Measurements from ENCODE around the gene NCKAP1. TPM values are rescaled to one million over a fixed set of nuclear protein-coding genes. Genes with fewer than 3 reads are reported as not detected.
"Not testable (repeated sequence)": the region's sequence is repeated elsewhere in the genome, so short reads cannot be mapped to it uniquely, and the experiment has no call there.

Gene NCKAP1
- total and polyA plus RNA-seq, 10 donors = 8.9 to 62.5 (median 49.3) TPM

- H3K4me3 ChIP-seq = no peak overlapping the region
- no peaks in the 10 kb centered on the region for H3K4me1 ChIP-seq
- H3K27me3 ChIP-seq (replicated peaks in 1 of 7) = no peaks in the 10 kb centered on the region
- no peak overlapping the region for H3K27ac ChIP-seq
- TF ChIP-seq POLR2A (IDR thresholded peaks at IDR 0.05) = no peak
- TF ChIP-seq CTCF (IDR thresholded peaks at IDR 0.05 in 8 of 11, conservative IDR thresholded peaks at IDR 0.05 in 3 of 11) = no peak
- no peak for TF ChIP-seq POLR2AphosphoS5 (IDR thresholded peaks at IDR 0.05)
- intact Hi-C loops (cut with DNase I; ENCODE audit: low total_unique reads) = no loop called here
- WGBS, 5 donors = 95 to 96% (median 95%) methylated on average over 10 of the region's 10 CpGs
- H3K9me3 ChIP-seq = no peaks in the 10 kb centered on the region
- H3K36me3 ChIP-seq = peaks cover 0 to 18% (median 3%) of the 10 kb centered on the region in 6 donors
- DNase-seq = no peak
Observed at GRCh38 chr2:183000846-183001245, 37.4 kb downstream of the NCKAP1 start.

- Histone ChIP-seq H3K4me1 (no peaks in the 10 kb centered on the region), H3K36me3 (peaks cover 0 to 20% (median 4%) of the 10 kb centered on the region in 6 donors), H3K27ac (no peak overlapping the region), H3K9me3 (no peaks in the 10 kb centered on the region), H3K4me3 (no peak overlapping the region), H3K27me3 (replicated peaks in 1 of 7) (no peaks in the 10 kb centered on the region)
- TF ChIP-seq CTCF (IDR thresholded peaks at IDR 0.05 in 8 of 11, conservative IDR thresholded peaks at IDR 0.05 in 3 of 11) (no peak), POLR2AphosphoS5 (IDR thresholded peaks at IDR 0.05) (no peak), POLR2A (IDR thresholded peaks at IDR 0.05) (no peak)
- 87 to 96% (median 94%) methylated on average over 3 of the region's 3 CpGs for WGBS, 5 donors
- intact Hi-C loops (cut with DNase I; ENCODE audit: low total_unique reads) = no loop called here
- DNase-seq = no peak
Observed at GRCh38 chr2:182999348-183000028, 38.8 kb downstream of the NCKAP1 start.

- no peak for TF ChIP-seq CTCF (IDR thresholded peaks at IDR 0.05 in 8 of 11, conservative IDR thresholded peaks at IDR 0.05 in 3 of 11)
- TF ChIP-seq POLR2A (IDR thresholded peaks at IDR 0.05) = no peak
- TF ChIP-seq POLR2AphosphoS5 (IDR thresholded peaks at IDR 0.05) = no peak
- no peaks in the 10 kb centered on the region for H3K4me1 ChIP-seq
- intact Hi-C loops (cut with DNase I; ENCODE audit: low total_unique reads) = no loop called here
- H3K27me3 ChIP-seq (replicated peaks in 1 of 7) = no peaks in the 10 kb centered on the region
- H3K27ac ChIP-seq = no peak overlapping the region
- DNase-seq = no peak
- WGBS, 5 donors = 91 to 96% (median 95%) methylated on average over 13 of the region's 13 CpGs
- H3K4me3 ChIP-seq = no peak overlapping the region
- H3K9me3 ChIP-seq = no peaks in the 10 kb centered on the region
- peaks cover 0 to 27% (median 9%) of the 10 kb centered on the region in 6 donors for H3K36me3 ChIP-seq
Observed at GRCh38 chr2:182994228-182994912, 43.9 kb downstream of the NCKAP1 start.

GRCh38 chr2:182982941-182983340, 55.3 kb downstream of the NCKAP1 start:
- no peaks in the 10 kb centered on the region for H3K27me3 ChIP-seq (replicated peaks in 1 of 7)
- intact Hi-C loops (cut with DNase I; ENCODE audit: low total_unique reads) = loop anchor here (10.0 kb wide), 1 partner anchor 218 kb away; no protein-coding TSS in a partner anchor
- DNase-seq = no peak
- H3K36me3 ChIP-seq = peaks cover 0 to 32% (median 2%) of the 10 kb centered on the region in 6 donors
- H3K27ac ChIP-seq = no peak overlapping the region
- 56 to 71% (median 63%) methylated on average over 2 of the region's 2 CpGs for WGBS, 5 donors
- TF ChIP-seq CTCF (IDR thresholded peaks at IDR 0.05 in 8 of 11, conservative IDR thresholded peaks at IDR 0.05 in 3 of 11) (no peak), POLR2A (IDR thresholded peaks at IDR 0.05) (no peak), POLR2AphosphoS5 (IDR thresholded peaks at IDR 0.05) (no peak)
- H3K9me3 ChIP-seq = no peaks in the 10 kb centered on the region
- H3K4me1 ChIP-seq = no peaks in the 10 kb centered on the region
- no peak overlapping the region for H3K4me3 ChIP-seq

GRCh38 chr2:182981475-182981874, 56.8 kb downstream of the NCKAP1 start:
- not testable (repeated sequence) for H3K4me3 ChIP-seq; DNase-seq; H3K27ac ChIP-seq; H3K27me3 ChIP-seq (replicated peaks in 1 of 7); H3K4me1 ChIP-seq; H3K9me3 ChIP-seq
- intact Hi-C loops (cut with DNase I; ENCODE audit: low total_unique reads) = loop anchor here (10.0 kb wide), 1 partner anchor 217 kb away; no protein-coding TSS in a partner anchor
- peaks cover 0 to 44% (median 4%) of the 10 kb centered on the region in 6 donors for H3K36me3 ChIP-seq
- WGBS, 5 donors = 83 to 94% (median 85%) methylated on average over 4 of the region's 4 CpGs
